MM.1S (cell line): ENCODE results near the gene RAD17.

Experiments used
- CTCF ChIP-seq: fragments of 300-600 bp; sonication (generic); IDR thresholded peaks from 2 replicates; pipeline ENCODE4 v1.5.1; 2016; ENCODE audit warnings: antibody characterized with exemption, low read length, mixed read lengths
- EZH2 ChIP-seq: fragments of 300-600 bp; sonication (generic); optimal IDR thresholded peaks from 2 replicates; pipeline ENCODE3; 2017; ENCODE audit warnings: low read depth, mild to moderate bottlenecking, antibody characterized with exemption, low read length, mixed read lengths
- EZH2phosphoT487 ChIP-seq: fragments of 300-600 bp; sonication (generic); IDR thresholded peaks from 2 replicates; pipeline ENCODE4 v1.6.1; 2018; ENCODE audit warnings: antibody characterized with exemption, low read length

- no peak for TF ChIP-seq CTCF
- TF ChIP-seq EZH2phosphoT487 = no peak
- no peak for TF ChIP-seq EZH2
Observed at GRCh38 chr5:69331528-69332445, 37.8 kb upstream of the RAD17 start.
